Activated T-helper 1 cell treated with Interleukin-2 at 50 U/mL for 16 hours (primary cell): Measurements from ENCODE around the gene SLC26A8.
"Not testable (repeated sequence)": the region's sequence is repeated elsewhere in the genome, so short reads cannot be mapped to it uniquely, and the experiment has no call there.

ENCODE experiments used
- DNase-seq: peaks from one replicate; pipeline ENCODE4 v3.0.0-alpha.2; 2020; ENCODE audit warnings: low read depth

SLC26A8 gene

GRCh38 chr6:36050305-36050704 is 25.9 kb upstream of the SLC26A8 start:
- DNase-seq = no peak

- no peak for DNase-seq
These were observed 25.1 kb upstream of the SLC26A8 start for GRCh38 chr6:36049582-36049981.

- DNase-seq = no peak
These were observed 18.3 kb upstream of the SLC26A8 start for GRCh38 chr6:36042618-36043260.

GRCh38 chr6:36040958-36041357 is 16.5 kb upstream of the SLC26A8 start:
- no peak for DNase-seq

GRCh38 chr6:36039112-36039511 is 14.7 kb upstream of the SLC26A8 start:
- DNase-seq = no peak

- no peak for DNase-seq
These were observed 13.9 kb upstream of the SLC26A8 start for GRCh38 chr6:36038120-36038876.

- DNase-seq = no peak
These were observed 10.8 kb upstream of the SLC26A8 start for GRCh38 chr6:36035225-36035624.

GRCh38 chr6:36034441-36034840 is 10.0 kb upstream of the SLC26A8 start:
- DNase-seq = no peak

- no peak for DNase-seq
These were observed 9.5 kb upstream of the SLC26A8 start for GRCh38 chr6:36033935-36034334.

- not testable (repeated sequence) for DNase-seq
These were observed 8.7 kb upstream of the SLC26A8 start for GRCh38 chr6:36033144-36033543.

GRCh38 chr6:36032261-36032660 is 7.8 kb upstream of the SLC26A8 start:
- no peak for DNase-seq

- no peak for DNase-seq
These were observed 5.0 kb upstream of the SLC26A8 start for GRCh38 chr6:36029464-36029863.

- DNase-seq = peak; percentile 57
These were observed 4.5 kb upstream of the SLC26A8 start for GRCh38 chr6:36028877-36029324.

- peak; percentile 29 for DNase-seq
These were observed 3.8 kb upstream of the SLC26A8 start for GRCh38 chr6:36028088-36028876.

GRCh38 chr6:36027501-36028087 is 3.2 kb upstream of the SLC26A8 start, which contains the start of gene MAPK14:
Gene MAPK14 (plus strand): TSS chr6:36027808. CDS start chr6:36028158, 350 bp downstream.
- DNase-seq = peak; percentile 93

- DNase-seq = no peak
These were observed 1.5 kb upstream of the SLC26A8 start for GRCh38 chr6:36025932-36026327.

GRCh38 chr6:36025260-36025931 is 955 bp upstream of the SLC26A8 start:
- DNase-seq = no peak

GRCh38 chr6:36020154-36020553 is 4.3 kb downstream of the SLC26A8 start:
- no peak for DNase-seq

- DNase-seq = no peak
These were observed 5.3 kb downstream of the SLC26A8 start for GRCh38 chr6:36019167-36019566.

GRCh38 chr6:36018339-36018738 is 6.1 kb downstream of the SLC26A8 start:
- DNase-seq = no peak

- no peak for DNase-seq
These were observed 8.8 kb downstream of the SLC26A8 start for GRCh38 chr6:36015666-36016065.

GRCh38 chr6:36000451-36000850 is 24.0 kb downstream of the SLC26A8 start:
- no peak for DNase-seq
